Measurements from ENCODE around the gene MYBPH. TPM values are rescaled to one million over a fixed set of nuclear protein-coding genes. Genes with fewer than 3 reads are reported as not detected.

The MYBPH gene
- total RNA-seq, 1 experiment from 2014 or later, result not detected

- no peak overlapping the region for H3K18ac ChIP-seq (ENCODE audit: insufficient read length, low read depth, low read length)
- H3K23ac ChIP-seq (ENCODE audit: insufficient read length, low read depth, low read length), result no peak overlapping the region
- Mint-ChIP-seq H3K27ac (peak overlapping the region in 1 of 3 experiments; percentile 44; a peak in 1 of 7 replicates), H3K4me3 (no peak overlapping the region), H3K36me3 (ENCODE audit: insufficient read depth in 1 of 3, low read depth in 3 of 3) (no peaks in the 10 kb centered on the region), H3K4me1 (peaks cover 9 to 11% of the 10 kb centered on the region in 2 experiments), H3K27me3 (ENCODE audit: low read depth) (peaks cover 7% of the 10 kb centered on the region), H3K9me3 (no peaks in the 10 kb centered on the region)
- DNase-seq, result no peak
- H2BK120ac ChIP-seq (ENCODE audit: low read depth, low read length, poor library complexity, severe bottlenecking), result no peak overlapping the region
- H3K4me2 ChIP-seq (ENCODE audit: insufficient read depth, insufficient read length, low read length), result no peak overlapping the region
- no peak overlapping the region for H3K4ac ChIP-seq (ENCODE audit: low read depth, low read length)
- H3K79me2 ChIP-seq (ENCODE audit: insufficient read depth, low read length), result no peaks in the 10 kb centered on the region
- no peak overlapping the region for H2BK20ac ChIP-seq (ENCODE audit: low read depth, low read length, poor library complexity, severe bottlenecking)
- no peak overlapping the region for H2AFZ ChIP-seq (ENCODE audit: low read length)
- H2BK12ac ChIP-seq (ENCODE audit: insufficient read length, low read depth, low read length), result no peak overlapping the region
- H3K14ac ChIP-seq (ENCODE audit: insufficient read depth, low read length), result no peak overlapping the region
- H3T11ph ChIP-seq (ENCODE audit: low read length), result no peak overlapping the region
- no peak overlapping the region for H2BK5ac ChIP-seq (ENCODE audit: insufficient read length, low read length)
- WGBS (ENCODE audit: extremely low coverage, insufficient read length, low lambda C conversion rate), result no CpG with 5 or more reads among the region's 12 CpGs
- H3K4me1 ChIP-seq (ENCODE audit: insufficient read depth, low read length), result no peaks in the 10 kb centered on the region
- H4K91ac ChIP-seq (ENCODE audit: insufficient read length, low read depth, low read length), result no peak overlapping the region
- H4K8ac ChIP-seq (replicated peaks; ENCODE audit: insufficient read length, low read depth, low read length), result no peak overlapping the region
- no peaks in the 10 kb centered on the region for H3K9me3 ChIP-seq (ENCODE audit: control insufficient read depth, low read depth, low read length)
- H3K27ac ChIP-seq (ENCODE audit: insufficient read length, low read depth, low read length), result no peak overlapping the region
- no peaks in the 10 kb centered on the region for H3K79me1 ChIP-seq (ENCODE audit: insufficient read depth, low read depth, low read length, poor library complexity, severe bottlenecking)
- H3K27me3 ChIP-seq (ENCODE audit: insufficient read depth, low read length), result no peaks in the 10 kb centered on the region
- no peak for TF ChIP-seq CTCF (conservative IDR thresholded peaks at IDR 0.05)
- H3K56ac ChIP-seq (ENCODE audit: insufficient read length, low read depth, low read length), result no peak overlapping the region
- H2BK15ac ChIP-seq (ENCODE audit: low read depth, low read length), result no peak overlapping the region
- H3K23me2 ChIP-seq (ENCODE audit: insufficient read length, low read depth, low read length, poor library complexity, severe bottlenecking), result no peaks in the 10 kb centered on the region
- H4K5ac ChIP-seq (ENCODE audit: insufficient read length, low read depth, low read length), result no peak overlapping the region
- no peak overlapping the region for H3K9ac ChIP-seq (ENCODE audit: extremely low read depth, insufficient read length, low read length)
- no peaks in the 10 kb centered on the region for H4K20me1 ChIP-seq (ENCODE audit: control insufficient read depth, insufficient read depth, insufficient read length)
- no peak overlapping the region for H2AK5ac ChIP-seq (ENCODE audit: insufficient read length, low read length)
Measured at GRCh38 chr1:203168256-203168786, 7.3 kb downstream of the MYBPH start.

Measured in H9 (cell line).